GM18505 (cell line): ENCODE results near the gene PICK1.

Experiments used
- ATAC-seq: cut with Tn5 transposase; IDR thresholded peaks from one replicate; pipeline ENCODE4 v1.9.1; 2021; ENCODE audit not compliant: unreplicated experiment
- POLR2A ChIP-seq: IDR thresholded peaks from 4 replicates; pipeline ENCODE4 v1.6.1; 2011; ENCODE audit warnings: borderline replicate concordance; ENCODE audit not compliant: insufficient read depth, insufficient read length; ENCODE audit errors: extremely low read depth

Gene PICK1

GRCh38 chr22:38080850-38081635, 23.8 kb downstream of the PICK1 start:
- ATAC-seq, result no peak
- TF ChIP-seq POLR2A, result no peak

- no peak for ATAC-seq
- no peak for TF ChIP-seq POLR2A
Measured at GRCh38 chr22:38081636-38081940, 24.4 kb downstream of the PICK1 start.

GRCh38 chr22:38081941-38082828, 25.0 kb downstream of the PICK1 start:
- ATAC-seq, result no peak
- TF ChIP-seq POLR2A, result no peak

GRCh38 chr22:38082986-38083710, 25.9 kb downstream of the PICK1 start:
- ATAC-seq, result no peak
- TF ChIP-seq POLR2A, result no peak

GRCh38 chr22:38083931-38084631, 26.9 kb downstream of the PICK1 start, which contains the start of gene SLC16A8:
SLC16A8 (minus strand) TSS chr22:38084184; CDS start chr22:38082873, 1,311 bp downstream.
- no peak for TF ChIP-seq POLR2A
- ATAC-seq, result no peak

- ATAC-seq, result no peak
- no peak for TF ChIP-seq POLR2A
Measured at GRCh38 chr22:38085056-38085455, 27.9 kb downstream of the PICK1 start.

- ATAC-seq, result no peak
- TF ChIP-seq POLR2A, result no peak
Measured at GRCh38 chr22:38085501-38085900, 28.3 kb downstream of the PICK1 start.

GRCh38 chr22:38086001-38086845, 29.0 kb downstream of the PICK1 start:
- no peak for TF ChIP-seq POLR2A
- ATAC-seq, result no peak

- no peak for TF ChIP-seq POLR2A
- ATAC-seq, result no peak
Measured at GRCh38 chr22:38086942-38087341, 29.7 kb downstream of the PICK1 start.

- no peak for ATAC-seq
- no peak for TF ChIP-seq POLR2A
Measured at GRCh38 chr22:38087855-38088254, 30.7 kb downstream of the PICK1 start.

- no peak for TF ChIP-seq POLR2A
- no peak for ATAC-seq
Measured at GRCh38 chr22:38088629-38089473, 31.6 kb downstream of the PICK1 start.
